OCI-M2 (cell line): ENCODE data around the gene MICOS13.

Source experiments
- DNase-seq: peaks from one replicate; lab custom pipeline; 2025; ENCODE audit not compliant: unreplicated experiment; lab: John Stamatoyannopoulos, UW

MICOS13 gene

GRCh38 chr19:5669212-5669611 is 11.1 kb downstream of the MICOS13 start:
- DNase-seq = no peak

DNA sequence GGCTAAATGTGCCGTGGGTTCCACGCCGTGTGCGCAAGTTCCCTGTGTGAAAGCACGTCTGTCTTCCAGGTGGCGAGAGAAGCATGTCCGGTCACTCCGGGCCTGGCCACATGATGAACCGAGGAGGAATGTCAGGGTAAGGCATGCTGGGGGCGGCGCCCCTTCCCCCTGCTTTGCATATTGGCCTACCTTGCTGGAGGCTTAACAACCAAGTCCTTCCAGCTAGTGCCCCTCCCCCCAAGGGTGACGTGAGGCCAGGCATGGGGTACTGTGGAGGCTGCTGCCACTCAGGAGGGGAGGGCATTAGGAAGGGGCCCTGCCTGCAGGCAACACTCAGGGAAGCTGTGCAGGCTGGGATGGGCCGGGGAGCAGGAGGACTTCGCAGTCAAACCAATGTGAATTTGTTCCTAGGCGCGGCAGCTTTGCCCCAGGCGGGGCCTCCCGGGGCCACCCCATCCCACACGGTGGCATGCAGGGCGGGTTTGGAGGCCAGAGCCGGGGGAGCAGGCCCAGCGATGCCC is 12.5 kb downstream of the MICOS13 start:
- no peak for DNase-seq

- DNase-seq = no peak
Observed at GRCh38 chr19:5666921-5667610, 13.2 kb downstream of the MICOS13 start.

GRCh38 chr19:5665781-5666513 is 14.4 kb downstream of the MICOS13 start:
- DNase-seq = no peak

DNA sequence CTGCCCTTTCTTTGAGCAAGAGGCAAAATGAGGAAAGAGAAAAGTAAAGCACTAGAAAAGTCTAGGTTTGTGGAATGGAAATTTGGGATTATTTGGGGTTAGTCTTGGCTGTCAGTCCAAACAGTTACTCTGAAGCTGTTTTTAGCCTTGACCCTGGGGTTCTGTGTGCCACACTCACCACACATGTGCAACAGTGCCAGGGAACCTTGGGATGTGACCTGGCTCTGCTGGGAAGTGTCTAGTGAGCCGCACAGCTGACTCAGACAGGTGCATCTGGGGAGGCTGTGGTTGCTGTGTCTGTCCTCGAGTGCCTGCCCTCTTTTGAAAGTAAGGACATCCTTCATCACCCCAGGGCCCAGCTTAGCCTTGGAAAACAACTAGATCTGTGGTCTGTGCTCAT is 15.8 kb downstream of the MICOS13 start:
- no peak for DNase-seq

DNA sequence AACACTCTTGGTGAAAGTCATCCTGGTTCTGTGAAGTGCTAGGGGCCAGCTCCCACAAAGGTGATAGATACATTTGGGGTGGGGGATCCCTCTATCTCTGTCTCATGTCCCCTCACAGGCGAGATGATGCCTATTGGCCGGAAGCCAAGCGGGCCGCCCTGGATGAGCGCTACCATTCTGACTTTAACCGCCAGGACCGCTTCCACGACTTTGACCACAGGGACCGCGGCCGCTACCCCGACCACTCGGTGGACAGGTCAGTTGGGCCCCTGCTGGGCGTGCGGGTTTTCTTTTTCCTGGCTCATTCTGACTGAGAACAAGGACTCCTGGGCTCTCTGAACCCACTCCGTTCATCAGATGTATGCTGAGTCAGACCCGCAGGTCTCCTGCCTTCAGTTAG is 16.4 kb downstream of the MICOS13 start:
- DNase-seq = no peak

DNA sequence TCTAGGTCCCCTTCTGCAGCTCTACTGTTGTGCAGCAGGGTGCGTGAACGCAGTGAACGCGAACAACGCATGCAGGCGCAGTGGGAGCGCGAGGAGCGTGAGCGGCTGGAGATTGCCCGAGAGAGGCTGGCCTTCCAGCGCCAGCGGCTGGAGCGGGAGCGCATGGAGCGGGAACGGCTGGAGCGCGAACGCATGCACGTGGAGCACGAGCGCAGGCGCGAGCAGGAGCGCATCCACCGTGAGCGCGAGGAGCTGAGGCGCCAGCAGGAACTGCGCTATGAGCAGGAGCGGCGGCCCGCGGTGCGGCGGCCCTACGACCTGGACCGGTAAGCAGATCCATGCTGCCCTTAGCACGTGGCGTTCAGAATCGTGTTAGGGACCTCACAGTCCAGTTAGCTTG is 18.8 kb downstream of the MICOS13 start:
- no peak for DNase-seq

DNA sequence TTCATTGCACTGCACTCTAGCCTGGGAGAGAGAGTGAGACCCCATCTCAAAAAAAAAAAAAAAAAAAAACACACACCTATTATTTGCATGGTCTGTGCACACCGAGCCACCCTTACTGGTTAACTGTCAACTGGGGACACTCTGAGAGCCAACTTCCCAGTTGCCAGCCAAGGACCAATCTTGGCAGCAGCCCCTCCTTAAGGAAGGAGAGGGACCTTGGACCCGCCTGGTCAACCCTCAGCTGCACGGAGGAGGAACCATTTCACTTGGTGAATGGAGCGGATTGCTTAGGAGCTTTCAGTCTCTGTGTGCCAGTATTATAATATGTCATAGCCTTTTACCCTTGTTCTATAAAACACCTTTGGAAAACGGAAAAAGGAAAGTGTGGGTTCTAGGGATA is 24.9 kb downstream of the MICOS13 start:
- no peak for DNase-seq

GRCh38 chr19:5654931-5655330 is 25.4 kb downstream of the MICOS13 start:
- DNase-seq = no peak

DNA sequence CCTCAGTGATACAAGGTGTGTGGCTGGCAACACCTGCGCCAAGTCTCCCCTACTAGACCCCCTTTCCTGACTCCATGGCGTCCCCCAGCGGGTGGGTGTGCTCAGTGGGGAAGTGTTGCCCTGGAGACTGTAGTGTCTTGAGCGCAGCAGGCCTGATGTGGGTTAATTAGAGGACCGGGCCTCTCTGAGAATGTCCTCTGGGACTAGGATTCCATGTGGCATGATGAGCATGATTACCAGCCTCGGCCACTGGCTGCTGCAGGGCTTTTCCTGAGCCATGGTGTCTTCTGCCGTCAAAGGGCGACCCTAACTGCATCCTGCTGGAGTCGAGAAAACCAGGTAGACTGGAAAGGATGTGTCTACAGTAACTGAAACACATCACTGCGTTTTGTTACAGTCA is 28.1 kb downstream of the MICOS13 start:
- DNase-seq = no peak

DNA sequence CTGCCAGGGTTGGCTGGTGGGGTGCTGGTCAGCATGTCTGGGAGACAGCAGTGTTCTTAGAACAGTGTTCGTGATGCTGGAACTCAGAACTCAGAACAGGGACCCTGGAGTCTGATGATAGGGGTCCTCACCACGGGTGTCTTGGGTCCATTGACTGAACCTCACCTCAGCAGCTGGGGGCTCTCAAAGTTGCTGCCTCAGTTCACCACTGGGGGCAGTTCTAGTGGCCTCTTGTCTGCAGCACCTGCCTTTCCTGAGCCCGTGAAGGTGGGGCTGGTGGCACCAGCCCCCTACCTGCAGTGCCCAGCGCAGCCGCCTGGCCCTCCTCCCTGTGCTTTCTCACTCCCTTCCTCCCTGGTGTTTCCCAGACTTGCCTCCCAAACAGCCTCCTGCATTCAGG is 29.0 kb downstream of the MICOS13 start:
- DNase-seq = no peak

DNA sequence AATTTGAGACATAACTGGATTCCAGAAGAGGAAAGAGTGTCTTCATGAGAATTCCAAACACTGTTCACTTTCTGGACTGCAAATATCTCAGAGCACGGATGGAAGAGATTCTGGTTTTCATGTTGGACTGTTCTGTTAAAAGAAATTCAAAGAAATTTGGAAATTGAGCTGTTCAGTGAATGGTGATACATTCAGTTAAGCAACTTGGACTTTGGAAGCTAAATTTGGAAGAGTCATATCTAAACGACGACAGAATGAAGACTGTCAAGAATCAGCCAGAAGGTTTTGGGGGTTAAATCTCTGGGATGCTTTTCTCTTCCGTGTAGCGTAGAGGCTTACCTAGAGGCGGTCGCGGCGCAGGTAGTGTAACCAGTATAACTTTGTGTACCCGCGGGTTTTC is 31.9 kb downstream of the MICOS13 start:
- no peak for DNase-seq

DNA sequence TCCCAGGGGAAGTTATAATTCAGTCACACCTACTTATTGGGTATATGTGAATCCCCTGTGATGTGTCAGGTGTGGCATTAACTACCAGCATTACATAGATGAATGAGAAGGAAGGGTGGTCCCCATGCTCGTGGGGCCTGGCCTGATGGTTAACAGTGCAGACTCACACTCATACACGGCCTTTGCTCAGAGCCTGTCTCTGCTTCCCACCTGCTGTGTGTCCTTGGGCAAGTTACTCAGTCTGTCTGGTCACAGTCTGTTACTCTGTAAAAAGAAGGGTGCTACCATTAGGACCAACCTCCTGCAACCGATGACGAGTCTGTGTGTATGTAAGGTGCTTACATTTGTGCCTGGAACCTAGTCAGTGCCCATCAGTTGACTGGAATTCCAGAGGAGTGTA is 33.6 kb downstream of the MICOS13 start:
- DNase-seq = no peak

GRCh38 chr19:5645409-5645808 is 34.9 kb downstream of the MICOS13 start:
- DNase-seq = no peak

DNA sequence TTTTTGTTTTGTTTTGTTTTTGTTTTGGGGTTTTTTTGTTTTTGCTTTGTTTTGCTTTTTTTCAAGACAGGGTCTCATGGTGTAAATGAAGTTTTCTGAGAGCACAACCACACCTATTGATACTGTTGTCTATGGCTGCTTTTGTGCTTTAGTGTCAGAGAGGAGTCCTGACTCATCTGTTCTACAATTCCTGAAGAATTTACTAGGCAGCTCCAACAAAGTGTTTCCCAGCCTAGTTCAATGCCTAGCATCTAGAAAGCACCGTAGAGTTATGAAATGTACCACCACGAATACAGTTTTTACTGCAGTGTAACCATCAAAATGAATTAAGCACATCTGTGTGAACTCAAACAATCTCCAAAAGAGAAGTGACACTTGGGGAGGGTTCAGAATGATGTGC is 36.3 kb downstream of the MICOS13 start:
- DNase-seq = no peak

DNA sequence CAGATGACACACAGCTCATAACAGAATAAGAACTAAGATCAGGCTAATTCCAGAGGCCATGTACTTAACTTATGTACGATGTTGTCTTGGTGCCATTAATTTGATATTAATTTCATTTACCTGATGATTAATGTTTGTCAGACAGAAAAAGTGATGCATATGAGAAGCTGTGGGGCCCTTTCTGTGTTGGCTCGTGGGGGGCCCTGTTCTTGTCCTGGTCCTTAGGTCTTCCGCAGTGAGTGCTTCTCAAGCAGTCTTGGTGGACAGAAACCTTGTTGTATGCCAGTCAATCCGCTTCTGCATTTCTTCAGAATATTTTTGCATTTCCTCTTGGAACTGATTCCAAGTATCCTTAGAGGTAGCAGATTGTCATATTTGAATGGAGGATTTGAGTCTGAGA is 37.3 kb downstream of the MICOS13 start:
- DNase-seq = no peak

DNA sequence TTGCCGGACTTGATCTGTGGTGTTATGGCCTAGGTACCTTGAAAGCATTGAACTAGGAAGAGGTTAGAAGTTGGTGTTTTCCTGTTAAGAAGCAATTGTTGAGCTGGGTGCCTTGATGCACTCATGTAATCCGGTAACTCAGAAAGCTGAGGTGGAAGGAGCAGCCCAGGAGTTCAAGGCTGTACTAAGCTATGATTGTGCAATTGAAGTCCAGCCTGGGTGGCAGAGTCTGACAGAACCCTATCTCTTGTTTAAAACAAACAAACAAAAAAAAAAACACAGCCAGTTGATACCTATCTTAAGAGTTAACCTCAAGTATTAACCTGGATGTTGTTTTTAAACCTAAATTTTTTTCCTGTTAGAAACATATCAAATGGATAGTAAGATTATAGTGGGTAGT is 38.1 kb downstream of the MICOS13 start:
- no peak for DNase-seq

DNA sequence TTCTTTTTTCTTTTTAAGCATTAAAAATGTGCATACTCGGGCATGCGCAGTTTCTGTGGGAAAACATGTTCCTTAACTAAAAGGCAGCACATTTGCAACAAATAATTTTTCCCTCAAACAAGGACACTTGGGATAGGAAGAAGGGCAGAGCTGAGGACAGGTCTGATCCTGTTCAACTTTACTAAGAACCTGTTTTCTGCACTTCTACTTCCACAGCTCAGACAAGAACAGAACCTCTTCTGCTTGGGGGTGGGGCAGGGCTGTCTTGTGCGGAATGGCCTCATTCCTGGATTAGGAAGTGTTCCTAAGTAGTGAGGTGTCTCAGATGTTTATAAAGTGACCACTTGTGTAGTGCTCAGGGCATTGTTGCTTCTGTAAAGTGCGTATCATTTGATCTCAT is 39.1 kb downstream of the MICOS13 start:
- no peak for DNase-seq

GRCh38 chr19:5637971-5638370 is 42.3 kb downstream of the MICOS13 start:
- no peak for DNase-seq

GRCh38 chr19:5635427-5635826 is 44.9 kb downstream of the MICOS13 start:
- no peak for DNase-seq

DNA sequence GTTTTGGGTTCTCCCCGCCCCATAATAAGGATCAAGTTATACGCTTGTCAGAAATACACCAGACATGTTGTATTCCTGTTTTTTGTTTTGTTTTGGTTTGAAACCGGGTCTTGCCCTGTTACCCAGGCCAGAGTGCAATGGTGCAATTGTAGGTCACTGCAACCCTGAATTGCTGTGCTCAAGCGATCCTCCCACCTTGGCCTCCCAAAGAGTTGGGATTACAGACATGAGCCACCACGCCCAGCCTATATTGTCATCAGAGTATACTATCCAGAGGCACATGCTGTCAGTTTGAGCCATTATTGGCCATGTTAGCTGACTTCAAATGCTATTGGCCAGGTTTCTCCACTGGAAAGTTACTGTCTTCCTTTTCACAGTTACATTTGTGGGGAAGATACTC is 47.7 kb downstream of the MICOS13 start:
- no peak for DNase-seq

DNA sequence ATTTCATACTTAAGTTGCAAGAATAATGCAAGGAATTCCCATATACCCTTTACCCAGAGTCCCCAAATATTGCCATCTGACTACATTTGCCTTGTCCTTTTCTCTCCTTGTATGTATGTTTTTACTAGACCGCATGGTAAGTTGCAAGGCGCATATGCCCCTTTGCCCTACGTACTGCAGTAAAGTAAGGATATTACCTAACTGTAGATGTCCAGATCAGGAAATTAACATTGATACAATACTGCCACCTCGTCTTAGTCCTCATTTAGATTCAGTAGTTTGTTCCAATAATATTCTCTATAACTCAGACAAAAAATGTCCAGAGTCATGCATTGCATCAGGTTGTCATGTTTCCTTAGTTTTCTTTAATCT is 48.1 kb downstream of the MICOS13 start:
- no peak for DNase-seq
